Ovary (tissue), 9 donors: Measurements from ENCODE around the gene SH2B3. TPM values are rescaled to one million over a fixed set of nuclear protein-coding genes. Genes with fewer than 3 reads are reported as not detected.

Experiments
- DNase-seq, 5 donors: peaks; one replicate each; pipeline ENCODE4 v3.0.0-alpha.2; 2019 to 2020
- H3K27ac ChIP-seq, 2 donors: fragments of 200-600 bp; one replicate each; pipeline versions ENCODE4 v1.5.1 to v1.8.0; 2019 to 2022
- H3K27me3 ChIP-seq: fragments of 200-600 bp; one replicate; pipeline ENCODE4 v1.8.0; 2022
- H3K36me3 ChIP-seq: fragments of 200-600 bp; sonication (generic); one replicate; pipeline ENCODE4 v1.5.1; 2019
- H3K4me1 ChIP-seq: one replicate; pipeline ENCODE4 v1.8.1; 2013; ENCODE audit warnings: mild to moderate bottlenecking, moderate library complexity; ENCODE audit not compliant: insufficient read depth
- H3K4me3 ChIP-seq: fragments of 200-600 bp; sonication (generic); one replicate; pipeline ENCODE4 v1.5.1; 2017
- H3K9me3 ChIP-seq, 2 donors: fragments of 200-600 bp in 1 of 2; sonication (generic) in 1 of 2; one replicate each; pipeline versions ENCODE4 v1.5.1 to v1.8.1; 2013 to 2019; ENCODE audit warnings: mild to moderate bottlenecking in 1 of 2, moderate library complexity in 1 of 2
- EP300 ChIP-seq: sonication (generic); formaldehyde crosslinking; IDR thresholded peaks from one replicate; pipeline ENCODE4 v1.6.1; 2017; ENCODE audit warnings: antibody characterized with exemption
- POLR2A ChIP-seq: fragments of 450-650 bp; IDR thresholded peaks from one replicate; pipeline ENCODE4 v1.6.1; 2017; ENCODE audit warnings: antibody characterized with exemption, mild to moderate bottlenecking, moderate library complexity
- WGBS, 3 donors: extraction: QIAGEN DNeasy Blood & Tissue Kit in 1 of 3; methylation state at CpG; one replicate each; pipeline versions ENCODE4 v1.1.5 to v1.1.7; 2013 to 2017; 5-methylcytosine and 5-hydroxymethylcytosine counted together
- intact Hi-C, 4 donors: fragments of 100-400 bp; cut with DNase I; formaldehyde crosslinking; loops; one replicate each; pipeline versions ENCODE4 v1.11.0 to v1.15.1; 2022 to 2023
- polyA plus RNA-seq, 2 donors: library from polyadenylated mRNA; stranded (reverse); fragments of 200-250 nt in 1 of 2; fragments of 350-450 nt in 1 of 2; fragmentation: Illumina TruSeq in 1 of 2; extraction: RNeasy Lipid Tissue Mini Kit (QIAGEN cat#74804) in 1 of 2; gene quantifications; one replicate each; pipeline ENCODE4 v1.2.3, GENCODE V29; 2013 to 2014
- total RNA-seq, 7 donors: library from RNA; depleted of rRNA in 2 of 7; stranded (reverse); fragments of >200 nt in 2 of 7; fragmentation: NEBNext Ultra II Directional in 3 of 7; extraction: Animal tissue kit (Norgen Biotek cat#: 25700) in 3 of 7; gene quantifications; one replicate each; pipeline versions ENCODE4 v1.1.0 to v1.2.4, GENCODE V29; 2016 to 2023
- TF ChIP-seq, protein P1 (sequence below), 3 donors: fragments of 450-650 bp in 2 of 3; fragments of 200-600 bp in 1 of 3; IDR thresholded peaks; one replicate each; pipeline versions ENCODE4 v1.5.1 to v1.8.0; 2016 to 2022; ENCODE audit warnings: antibody characterized with exemption in 3 of 3, mild to moderate bottlenecking in 1 of 3
- donor health status: DM: no; HTN: no; CAD: no; lungs with moderate emphysema.
- donor health status: DM: no; HTN: no; CAD: no.
- donor health status: Bipolar disorder and iron deficiency.
- donor health status: DM: yes; HTN: yes; CAD: no.
- donor health status: DM: no; HTN: no; CAD: no.
- donor health status: DM: yes; HTN: yes; CAD: no.

SH2B3 gene
- total and polyA plus RNA-seq, 9 donors, result 7.2 to 24.0 (median 14.3) TPM

GRCh38 chr12:111424793-111425251, 19.1 kb downstream of the SH2B3 start:
- Histone ChIP-seq H3K4me1 (peaks cover 3% of the 10 kb centered on the region), H3K36me3 (no peaks in the 10 kb centered on the region), H3K4me3 (no peak overlapping the region), H3K27me3 (no peaks in the 10 kb centered on the region), H3K27ac (no peak overlapping the region), H3K9me3 (no peaks in the 10 kb centered on the region)
- WGBS, 3 donors, result 82 to 94% (median 87%) methylated on average over 6 of the region's 6 CpGs
- intact Hi-C loops, result no loop called here
- DNase-seq, result no peak
- TF ChIP-seq POLR2A (no peak), EP300 (no peak)
- TF ChIP-seq, protein P1, sequence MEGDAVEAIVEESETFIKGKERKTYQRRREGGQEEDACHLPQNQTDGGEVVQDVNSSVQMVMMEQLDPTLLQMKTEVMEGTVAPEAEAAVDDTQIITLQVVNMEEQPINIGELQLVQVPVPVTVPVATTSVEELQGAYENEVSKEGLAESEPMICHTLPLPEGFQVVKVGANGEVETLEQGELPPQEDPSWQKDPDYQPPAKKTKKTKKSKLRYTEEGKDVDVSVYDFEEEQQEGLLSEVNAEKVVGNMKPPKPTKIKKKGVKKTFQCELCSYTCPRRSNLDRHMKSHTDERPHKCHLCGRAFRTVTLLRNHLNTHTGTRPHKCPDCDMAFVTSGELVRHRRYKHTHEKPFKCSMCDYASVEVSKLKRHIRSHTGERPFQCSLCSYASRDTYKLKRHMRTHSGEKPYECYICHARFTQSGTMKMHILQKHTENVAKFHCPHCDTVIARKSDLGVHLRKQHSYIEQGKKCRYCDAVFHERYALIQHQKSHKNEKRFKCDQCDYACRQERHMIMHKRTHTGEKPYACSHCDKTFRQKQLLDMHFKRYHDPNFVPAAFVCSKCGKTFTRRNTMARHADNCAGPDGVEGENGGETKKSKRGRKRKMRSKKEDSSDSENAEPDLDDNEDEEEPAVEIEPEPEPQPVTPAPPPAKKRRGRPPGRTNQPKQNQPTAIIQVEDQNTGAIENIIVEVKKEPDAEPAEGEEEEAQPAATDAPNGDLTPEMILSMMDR (IDR thresholded peaks at IDR 0.05), result no peak

- 69 to 86% (median 78%) methylated on average over 8 of the region's 8 CpGs for WGBS, 3 donors
- no peak for DNase-seq
- Histone ChIP-seq H3K27ac (no peak overlapping the region), H3K4me3 (no peak overlapping the region), H3K9me3 (no peaks in the 10 kb centered on the region), H3K36me3 (no peaks in the 10 kb centered on the region), H3K27me3 (no peaks in the 10 kb centered on the region), H3K4me1 (peaks cover 7% of the 10 kb centered on the region)
- TF ChIP-seq POLR2A, result no peak
- intact Hi-C loops, result no loop called here
These were observed 19.9 kb downstream of the SH2B3 start for GRCh38 chr12:111425655-111426054.

- Histone ChIP-seq H3K27ac (no peak overlapping the region), H3K4me3 (no peak overlapping the region), H3K4me1 (peaks cover 8% of the 10 kb centered on the region), H3K36me3 (no peaks in the 10 kb centered on the region), H3K27me3 (no peaks in the 10 kb centered on the region), H3K9me3 (no peaks in the 10 kb centered on the region)
- no peak for TF ChIP-seq POLR2A
- TF ChIP-seq EP300, result no peak
- TF ChIP-seq, protein P1 (IDR thresholded peaks at IDR 0.05), result no peak
- intact Hi-C loops, result no loop called here
- WGBS, 3 donors, result 88 to 89% (median 88%) methylated on average over 11 of the region's 11 CpGs
- no peak for DNase-seq
These were observed 20.8 kb downstream of the SH2B3 start for GRCh38 chr12:111426344-111427185.

DNA sequence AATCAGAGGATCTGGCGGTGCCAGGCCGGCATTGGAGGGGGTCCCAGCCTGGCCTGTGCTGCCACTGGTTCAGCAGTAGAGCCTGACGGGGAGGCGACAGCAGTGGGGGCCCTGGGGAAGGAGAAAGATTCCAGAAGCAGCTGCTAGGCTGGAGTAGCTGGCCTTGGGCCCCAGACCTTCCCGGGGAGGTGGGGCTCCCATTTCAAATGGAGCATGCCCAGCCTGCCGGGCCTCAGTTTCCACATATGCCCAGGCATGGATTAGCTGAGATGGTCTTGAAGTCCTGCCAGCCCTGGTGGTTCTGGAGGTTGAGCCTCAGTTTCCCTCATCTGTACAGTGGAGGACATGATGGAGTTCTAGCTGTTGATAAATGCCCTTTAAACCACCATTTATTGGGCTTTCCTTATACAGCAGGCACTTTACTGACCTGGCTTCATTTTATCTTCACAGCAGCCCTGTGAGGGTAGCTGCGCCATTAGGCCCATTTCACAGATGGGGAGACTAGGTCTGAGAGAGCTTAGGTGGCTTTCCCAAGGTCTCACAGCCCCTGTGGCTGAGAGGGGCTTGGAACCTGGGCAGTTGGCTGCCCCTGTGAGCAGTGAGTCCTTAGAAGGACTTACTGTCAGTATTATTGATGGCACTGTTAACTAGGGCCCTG, 21.8 kb downstream of the SH2B3 start:
- TF ChIP-seq, protein P1 (IDR thresholded peaks at IDR 0.05), result no peak
- TF ChIP-seq EP300 (no peak), POLR2A (no peak)
- H3K36me3 ChIP-seq, result no peaks in the 10 kb centered on the region
- 89 to 92% (median 90%) methylated on average over 7 of the region's 7 CpGs for WGBS, 3 donors
- H3K27me3 ChIP-seq, result no peaks in the 10 kb centered on the region
- no peaks in the 10 kb centered on the region for H3K9me3 ChIP-seq
- no peak overlapping the region for H3K27ac ChIP-seq
- H3K4me1 ChIP-seq, result peaks cover 8% of the 10 kb centered on the region
- no peak overlapping the region for H3K4me3 ChIP-seq
- no peak for DNase-seq
- intact Hi-C loops, result no loop called here
